Calu3 (cell line): Measurements from ENCODE around the gene TTC28. TPM values are rescaled to one million over a fixed set of nuclear protein-coding genes. Genes with fewer than 3 reads are reported as not detected.

ENCODE experiments used
- BruUV-seq: library from RNA; stranded (reverse); fragments of 400-500 nt; replicated peaks from 2 replicates; lab custom pipeline; 2021; lab: Mats Ljungman, UMichigan
- CTCF ChIA-PET: fragments of 300-600 bp; sonication (Branson Sonifier 250); formaldehyde crosslinking; loops from one replicate; lab custom pipeline; 2022; ENCODE audit warnings: antibody characterized with exemption; lab: Charles Lee
- DNase-seq: peaks from one replicate; pipeline ENCODE4 v3.0.0; 2022
- H3K27ac Mint-ChIP-seq: one replicate; pipeline ENCODE4 v1.8.0; 2022; ENCODE audit warnings: mixed read lengths; ENCODE audit not compliant: unreplicated experiment
- H3K27me3 Mint-ChIP-seq: one replicate; pipeline ENCODE4 v1.8.0; 2022; ENCODE audit warnings: mixed read lengths; ENCODE audit not compliant: unreplicated experiment
- H3K36me3 Mint-ChIP-seq: one replicate; pipeline ENCODE4 v1.8.0; 2022; ENCODE audit warnings: mild to moderate bottlenecking, moderate library complexity, mixed read lengths; ENCODE audit not compliant: insufficient read depth, unreplicated experiment
- H3K4me1 Mint-ChIP-seq: one replicate; pipeline ENCODE4 v1.8.0; 2022; ENCODE audit warnings: mild to moderate bottlenecking, low read depth, mixed read lengths; ENCODE audit not compliant: unreplicated experiment
- H3K4me3 Mint-ChIP-seq: one replicate; pipeline ENCODE4 v1.8.0; 2022; ENCODE audit warnings: mild to moderate bottlenecking, low read depth, moderate library complexity, mixed read lengths; ENCODE audit not compliant: unreplicated experiment
- H3K9me3 Mint-ChIP-seq: one replicate; pipeline ENCODE4 v1.8.0; 2022; ENCODE audit warnings: low read depth, mixed read lengths; ENCODE audit not compliant: unreplicated experiment
- CTCF ChIP-seq: fragments of 200-600 bp; IDR thresholded peaks from one replicate; pipeline ENCODE4 v1.8.0; 2022; ENCODE audit warnings: antibody characterized with exemption; ENCODE audit not compliant: unreplicated experiment
- intact Hi-C: fragments of 100-400 bp; cut with micrococcal nuclease; formaldehyde crosslinking; loops from one replicate; pipeline ENCODE4 v1.10.0; 2022; ENCODE audit not compliant: unreplicated experiment
- total RNA-seq: library from RNA; stranded (reverse); gene quantifications from 2 replicates; pipeline ENCODE4 v1.2.3, GENCODE V29; 2022

The TTC28 gene
- total RNA-seq, 1 experiment from 2014 or later, result 5.2 TPM

GRCh38 chr22:28102151-28102812 is 577.4 kb downstream of the TTC28 start:
- TF ChIP-seq CTCF, result no peak
- H3K4me1 Mint-ChIP-seq, result no peaks in the 10 kb centered on the region
- DNase-seq, result no peak
- intact Hi-C loops, result no loop called here
- H3K9me3 Mint-ChIP-seq, result no peaks in the 10 kb centered on the region
- no peak overlapping the region for H3K4me3 Mint-ChIP-seq
- BruUV-seq, result no TSS peak
- no peaks in the 10 kb centered on the region for H3K36me3 Mint-ChIP-seq
- CTCF ChIA-PET, result no interaction called here
- H3K27me3 Mint-ChIP-seq, result peaks cover 3% of the 10 kb centered on the region
- no peak overlapping the region for H3K27ac Mint-ChIP-seq

- TF ChIP-seq CTCF, result no peak
- peaks cover 13% of the 10 kb centered on the region for H3K27me3 Mint-ChIP-seq
- H3K9me3 Mint-ChIP-seq, result no peaks in the 10 kb centered on the region
- H3K4me1 Mint-ChIP-seq, result no peaks in the 10 kb centered on the region
- H3K27ac Mint-ChIP-seq, result no peak overlapping the region
- no peak for DNase-seq
- intact Hi-C loops, result no loop called here
- H3K4me3 Mint-ChIP-seq, result no peak overlapping the region
- CTCF ChIA-PET, result no interaction called here
- no peaks in the 10 kb centered on the region for H3K36me3 Mint-ChIP-seq
- BruUV-seq, result no TSS peak
Observed at GRCh38 chr22:28097627-28098026, 582.0 kb downstream of the TTC28 start.

- no peaks in the 10 kb centered on the region for H3K36me3 Mint-ChIP-seq
- BruUV-seq, result no TSS peak
- CTCF ChIA-PET, result interaction anchor here (1.8 kb wide), 1 partner anchor 17 kb away, joined by 4 read pairs; no protein-coding TSS in a partner anchor
- intact Hi-C loops, result no loop called here
- H3K27me3 Mint-ChIP-seq, result peaks cover 13% of the 10 kb centered on the region
- H3K4me3 Mint-ChIP-seq, result no peak overlapping the region
- no peak for DNase-seq
- TF ChIP-seq CTCF, result no peak
- no peaks in the 10 kb centered on the region for H3K4me1 Mint-ChIP-seq
- no peak overlapping the region for H3K27ac Mint-ChIP-seq
- H3K9me3 Mint-ChIP-seq, result no peaks in the 10 kb centered on the region
Observed at GRCh38 chr22:28096161-28096560, 583.5 kb downstream of the TTC28 start.

GRCh38 chr22:28095316-28096095 is 584.1 kb downstream of the TTC28 start:
- Mint-ChIP-seq H3K4me1 (no peaks in the 10 kb centered on the region), H3K27ac (no peak overlapping the region), H3K9me3 (no peaks in the 10 kb centered on the region), H3K4me3 (no peak overlapping the region), H3K36me3 (no peaks in the 10 kb centered on the region), H3K27me3 (peaks cover 13% of the 10 kb centered on the region)
- BruUV-seq, result no TSS peak
- no peak for DNase-seq
- no peak for TF ChIP-seq CTCF
- intact Hi-C loops, result no loop called here
- CTCF ChIA-PET, result interaction anchor here (0.7 to 1.8 kb wide), 3 partner anchors 11 to 44 kb away, joined by 4 to 5 read pairs (median 4); no protein-coding TSS in a partner anchor
